ENCODE results near the gene MTG1. TPM values are rescaled to one million over a fixed set of nuclear protein-coding genes. Genes with fewer than 3 reads are reported as not detected.

MTG1 gene
- total and polyA plus RNA-seq, 10 of the 15 experiments (the other 5 are each of a cell fraction or from before 2014, with no cell fraction given) = 6.2 to 104 (median 62.5) TPM

GRCh38 chr10:133358162-133358924 lies 35.6 kb upstream of the MTG1 start:
- Histone ChIP-seq H3K79me2 (ENCODE audit: control insufficient read depth, insufficient read depth, low read length) (no peaks in the 10 kb centered on the region; the same call in 1 of the 2 replicates), H3K4me2 (ENCODE audit: control insufficient read depth, insufficient read depth) (no peak overlapping the region), H3K36me3 (ENCODE audit: control insufficient read depth in 2 of 2, insufficient read depth in 2 of 2, low read length in 1 of 2) (peaks cover 0 to 5% of the 10 kb centered on the region in 2 experiments; a peak in 2 of 4 replicates), H3K27me3 (replicated peaks in 1 of 2; ENCODE audit: control insufficient read depth in 2 of 2, insufficient read depth in 2 of 2, low read length in 1 of 2) (no peaks in the 10 kb centered on the region), H3K4me3 (no peak overlapping the region), H4K20me1 (ENCODE audit: control insufficient read depth, insufficient read depth) (no peaks in the 10 kb centered on the region), H3K9me3 (replicated peaks; ENCODE audit: control insufficient read depth, insufficient read depth, low read length) (no peaks in the 10 kb centered on the region), H2AFZ (ENCODE audit: control insufficient read depth, low read depth, low read length) (no peak overlapping the region), H3K4me1 (ENCODE audit: control insufficient read depth, insufficient read depth, low read length) (peaks cover 18% of the 10 kb centered on the region), H3K27ac (ENCODE audit: control insufficient read depth, insufficient read depth) (no peak overlapping the region), H3K9ac (ENCODE audit: control insufficient read depth, insufficient read depth, low read length) (no peak overlapping the region)
- ChIA-PET RAD21 (ENCODE audit: unreplicated experiment) (interaction anchor here (1.0 kb wide), 1 partner anchor 30 kb away, joined by 3 read pairs; no protein-coding TSS in a partner anchor), SMC1A (ENCODE audit: uncharacterized antibody, unreplicated experiment) (interaction anchor here (0.9 kb wide), 1 partner anchor 33 kb away, joined by 3 read pairs; no protein-coding TSS in a partner anchor), CTCF (interaction anchor here (0.7 to 1.5 kb wide), 3 partner anchors 29 to 200 kb away, joined by 3 to 7 read pairs (median 6); no protein-coding TSS in a partner anchor), POLR2A (interaction anchor here (0.6 to 1.7 kb wide), 3 partner anchors 12 to 21 kb away, joined by 3 to 5 read pairs (median 4); partner anchors contain the start of gene PAOX)
- in situ Hi-C loops (cut with MboI) (no loop called here), intact Hi-C loops (cut with micrococcal nuclease; ENCODE audit: unreplicated experiment) (no loop called here)
- no peak for FAIRE-seq
- WGBS (ENCODE audit: insufficient coverage, insufficient replicate concordance, low lambda C conversion rate, missing lambda C conversion rate) = 97% methylated on average over 25 of the region's 41 CpGs
- no TSS peak for BruUV-seq (replicated peaks)
- DNase-seq (ENCODE audit: low read depth, low spot score) = no peak
- ATAC-seq = no peak
- TF ChIP-seq SREBF2 (IDR thresholded peaks at IDR 0.05; ENCODE audit: low read length) = no peak
- TF ChIP-seq STAT1 (conservative IDR thresholded peaks at IDR 0.05) = no peak
- no peak for TF ChIP-seq EP300 (IDR thresholded peaks at IDR 0.05; ENCODE audit: borderline replicate concordance in 1 of 2, control insufficient read depth in 1 of 2, low read depth in 2 of 2, low read length in 2 of 2)
- TF ChIP-seq SREBF1 (IDR thresholded peaks at IDR 0.05; ENCODE audit: low read length) = no peak

DNA sequence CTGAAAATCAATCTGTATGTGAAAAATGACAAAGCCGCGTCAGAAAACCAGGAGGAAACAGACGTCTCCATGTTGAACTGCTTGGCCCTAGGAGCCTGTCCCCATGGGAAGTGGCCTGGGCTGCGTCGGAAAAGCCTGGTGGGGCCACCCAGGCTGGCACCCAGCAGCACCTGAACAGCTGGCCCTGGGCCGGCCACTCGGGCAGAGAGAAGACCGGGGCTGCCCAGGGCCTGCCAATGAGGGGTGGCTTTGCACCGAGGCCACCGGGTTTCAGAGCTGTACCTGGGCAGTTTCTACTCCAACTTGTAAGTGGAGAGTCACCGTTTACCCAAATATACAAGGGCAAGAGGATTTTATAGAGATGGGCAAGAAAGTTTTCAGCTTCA lies 35.0 kb upstream of the MTG1 start:
- H3K27me3 ChIP-seq (replicated peaks in 1 of 2; ENCODE audit: control insufficient read depth in 2 of 2, insufficient read depth in 2 of 2, low read length in 1 of 2) = no peaks in the 10 kb centered on the region
- ATAC-seq = no peak
- no peak for FAIRE-seq
- BruUV-seq (replicated peaks) = no TSS peak
- 85% methylated on average over 11 of the region's 11 CpGs for WGBS (ENCODE audit: insufficient coverage, insufficient replicate concordance, low lambda C conversion rate, missing lambda C conversion rate)
- SMC1A ChIA-PET (ENCODE audit: uncharacterized antibody, unreplicated experiment) = no interaction called here
- no peak overlapping the region for H3K27ac ChIP-seq (ENCODE audit: control insufficient read depth, insufficient read depth)
- RAD21 ChIA-PET (ENCODE audit: unreplicated experiment) = no interaction called here
- no peaks in the 10 kb centered on the region for H3K9me3 ChIP-seq (replicated peaks; ENCODE audit: control insufficient read depth, insufficient read depth, low read length)
- no peak overlapping the region for H3K9ac ChIP-seq (ENCODE audit: control insufficient read depth, insufficient read depth, low read length)
- no peak for DNase-seq (ENCODE audit: low read depth, low spot score)
- H3K79me2 ChIP-seq (ENCODE audit: control insufficient read depth, insufficient read depth, low read length) = no peaks in the 10 kb centered on the region; the same call in 1 of the 2 replicates
- CTCF ChIA-PET = interaction anchor here (1.5 kb wide), 1 partner anchor 30 kb away, joined by 6 read pairs; no protein-coding TSS in a partner anchor
- H4K20me1 ChIP-seq (ENCODE audit: control insufficient read depth, insufficient read depth) = no peaks in the 10 kb centered on the region
- H3K36me3 ChIP-seq (ENCODE audit: control insufficient read depth in 2 of 2, insufficient read depth in 2 of 2, low read length in 1 of 2) = peaks cover 0 to 5% of the 10 kb centered on the region in 2 experiments; a peak in 2 of 4 replicates
- POLR2A ChIA-PET = interaction anchor here (1.0 kb wide), 1 partner anchor 12 kb away, joined by 4 read pairs; no protein-coding TSS in a partner anchor
- intact Hi-C loops (cut with micrococcal nuclease; ENCODE audit: unreplicated experiment) = no loop called here
- H2AFZ ChIP-seq (ENCODE audit: control insufficient read depth, low read depth, low read length) = no peak overlapping the region
- in situ Hi-C loops (cut with MboI) = no loop called here
- no peak overlapping the region for H3K4me2 ChIP-seq (ENCODE audit: control insufficient read depth, insufficient read depth)
- peaks cover 18% of the 10 kb centered on the region for H3K4me1 ChIP-seq (ENCODE audit: control insufficient read depth, insufficient read depth, low read length)
- H3K4me3 ChIP-seq = no peak overlapping the region
- no peak for TF ChIP-seq RAD21 (IDR thresholded peaks at IDR 0.05; ENCODE audit: insufficient read depth, low read depth, low read length)
- no peak for TF ChIP-seq SUPT20H (IDR thresholded peaks at IDR 0.05; ENCODE audit: borderline replicate concordance, control insufficient read depth, low read depth, low read length)
- no peak for TF ChIP-seq NFYB (IDR thresholded peaks at IDR 0.05; ENCODE audit: insufficient read depth, low read depth, low read length)
- no peak for TF ChIP-seq IRF4 (IDR thresholded peaks at IDR 0.05; ENCODE audit: low read depth, low read length)
- TF ChIP-seq MLLT1 (IDR thresholded peaks at IDR 0.05) = no peak
- no peak for TF ChIP-seq MEF2A (IDR thresholded peaks at IDR 0.05; ENCODE audit: insufficient read depth, low read depth, low read length)
- TF ChIP-seq FOXM1 (IDR thresholded peaks at IDR 0.05; ENCODE audit: low read depth, low read length) = no peak
